ENCODE measurements around the gene CST9L.
"Not testable (repeated sequence)": the region's sequence is repeated elsewhere in the genome, so short reads cannot be mapped to it uniquely, and the experiment has no call there.

The CST9L gene

GRCh38 chr20:23582293-23582692 lies 14.0 kb upstream of the CST9L start:
- no peak for DNase-seq (ENCODE audit: low spot score)
- H4K91ac ChIP-seq (ENCODE audit: low read depth, low read length, poor library complexity): no peak overlapping the region
- H3K18ac ChIP-seq (ENCODE audit: low read length): no peak overlapping the region
- no peak overlapping the region for H2BK5ac ChIP-seq (ENCODE audit: low read length)
- peaks cover 0 to 13% (median 0%) of the 10 kb centered on the region in 3 experiments for H3K27me3 ChIP-seq (ENCODE audit: control insufficient read depth in 3 of 3, insufficient read depth in 3 of 3, low read depth in 1 of 3, low read length in 3 of 3)
- no peak overlapping the region for H4K8ac ChIP-seq (ENCODE audit: low read depth, low read length)
- no peak overlapping the region for H2AFZ ChIP-seq (ENCODE audit: low read length)
- peaks cover 0 to 2% of the 10 kb centered on the region in 2 donors for H3K4me1 ChIP-seq (ENCODE audit: control insufficient read depth in 2 of 2, insufficient read depth in 1 of 2, low read depth in 1 of 2, low read length in 2 of 2)
- H3K9me3 ChIP-seq (replicated peaks in 1 of 2; ENCODE audit: control insufficient read depth in 2 of 2, insufficient read depth in 1 of 2, low read depth in 1 of 2, low read length in 2 of 2): no peaks in the 10 kb centered on the region
- no peaks in the 10 kb centered on the region for H3K79me1 ChIP-seq (ENCODE audit: low read depth, low read length)
- WGBS, 2 donors (ENCODE audit: extremely low coverage in 2 of 2, insufficient read length in 2 of 2, insufficient replicate concordance in 1 of 2): no CpG with 5 or more reads among the region's 1 CpG
- no peak overlapping the region for H2AK5ac ChIP-seq (ENCODE audit: low read depth, low read length)
- H2BK120ac ChIP-seq (ENCODE audit: low read depth, low read length): no peak overlapping the region
- no peak overlapping the region for H3K4me2 ChIP-seq (ENCODE audit: insufficient read depth, low read length, poor library complexity, severe bottlenecking)
- no peak overlapping the region for H3K27ac ChIP-seq (replicated peaks; ENCODE audit: low read length)
- no peak overlapping the region for H3K4ac ChIP-seq (ENCODE audit: low read length)
- no peak overlapping the region for H3K23ac ChIP-seq (ENCODE audit: low read depth, low read length, poor library complexity)
- no peak overlapping the region for H2BK15ac ChIP-seq (ENCODE audit: low read length)
- no peak overlapping the region for H3K4me3 ChIP-seq (ENCODE audit: low read length in 2 of 2)
- H2BK12ac ChIP-seq (ENCODE audit: low read length): no peak overlapping the region
- no peaks in the 10 kb centered on the region for H3K36me3 ChIP-seq (replicated peaks in 1 of 2; ENCODE audit: control insufficient read depth in 2 of 2, insufficient read depth in 2 of 2, low read length in 2 of 2)
- no peak overlapping the region for H3K14ac ChIP-seq (ENCODE audit: low read length)
- no peak overlapping the region for H3K9ac ChIP-seq (ENCODE audit: low read depth, low read length, poor library complexity)

- H3K9ac ChIP-seq (ENCODE audit: low read depth, low read length, poor library complexity); H3K14ac ChIP-seq (ENCODE audit: low read length); H3K4me3 ChIP-seq (ENCODE audit: low read length in 2 of 2); DNase-seq (ENCODE audit: low spot score); H3K36me3 ChIP-seq (replicated peaks in 1 of 2; ENCODE audit: control insufficient read depth in 2 of 2, insufficient read depth in 2 of 2, low read length in 2 of 2); H2BK12ac ChIP-seq (ENCODE audit: low read length); H2BK5ac ChIP-seq (ENCODE audit: low read length); H2BK120ac ChIP-seq (ENCODE audit: low read depth, low read length); H3K18ac ChIP-seq (ENCODE audit: low read length); H3K4ac ChIP-seq (ENCODE audit: low read length); H3K79me1 ChIP-seq (ENCODE audit: low read depth, low read length); H2AK5ac ChIP-seq (ENCODE audit: low read depth, low read length); H3K23ac ChIP-seq (ENCODE audit: low read depth, low read length, poor library complexity); H4K8ac ChIP-seq (ENCODE audit: low read depth, low read length); H3K4me1 ChIP-seq (ENCODE audit: control insufficient read depth in 2 of 2, insufficient read depth in 1 of 2, low read depth in 1 of 2, low read length in 2 of 2); H2AFZ ChIP-seq (ENCODE audit: low read length); H4K91ac ChIP-seq (ENCODE audit: low read depth, low read length, poor library complexity); H3K27ac ChIP-seq (replicated peaks; ENCODE audit: low read length); H3K9me3 ChIP-seq (replicated peaks in 1 of 2; ENCODE audit: control insufficient read depth in 2 of 2, insufficient read depth in 1 of 2, low read depth in 1 of 2, low read length in 2 of 2); H3K4me2 ChIP-seq (ENCODE audit: insufficient read depth, low read length, poor library complexity, severe bottlenecking); H2BK15ac ChIP-seq (ENCODE audit: low read length): not testable (repeated sequence)
- no CpG with 5 or more reads among the region's 9 CpGs for WGBS, 2 donors (ENCODE audit: extremely low coverage in 2 of 2, insufficient read length in 2 of 2, insufficient replicate concordance in 1 of 2)
- H3K27me3 ChIP-seq (ENCODE audit: control insufficient read depth in 3 of 3, insufficient read depth in 3 of 3, low read depth in 1 of 3, low read length in 3 of 3): peaks cover 0 to 13% (median 0%) of the 10 kb centered on the region in 3 experiments
Measured at GRCh38 chr20:23581833-23582232, 13.5 kb upstream of the CST9L start.

- H3K18ac ChIP-seq (ENCODE audit: low read length): no peak overlapping the region
- no peak overlapping the region for H2BK12ac ChIP-seq (ENCODE audit: low read length)
- H4K91ac ChIP-seq (ENCODE audit: low read depth, low read length, poor library complexity): no peak overlapping the region
- H3K9ac ChIP-seq (ENCODE audit: low read depth, low read length, poor library complexity): no peak overlapping the region
- H3K4me2 ChIP-seq (ENCODE audit: insufficient read depth, low read length, poor library complexity, severe bottlenecking): no peak overlapping the region
- H2AFZ ChIP-seq (ENCODE audit: low read length): no peak overlapping the region
- H3K4me3 ChIP-seq (ENCODE audit: low read length in 2 of 2): no peak overlapping the region
- no peaks in the 10 kb centered on the region for H3K4me1 ChIP-seq (ENCODE audit: control insufficient read depth in 2 of 2, insufficient read depth in 1 of 2, low read depth in 1 of 2, low read length in 2 of 2)
- H3K23ac ChIP-seq (ENCODE audit: low read depth, low read length, poor library complexity): no peak overlapping the region
- H3K14ac ChIP-seq (ENCODE audit: low read length): no peak overlapping the region
- no peak overlapping the region for H3K27ac ChIP-seq (replicated peaks; ENCODE audit: low read length)
- no peak overlapping the region for H4K8ac ChIP-seq (ENCODE audit: low read depth, low read length)
- H3K36me3 ChIP-seq (replicated peaks in 1 of 2; ENCODE audit: control insufficient read depth in 2 of 2, insufficient read depth in 2 of 2, low read length in 2 of 2): no peaks in the 10 kb centered on the region
- H3K4ac ChIP-seq (ENCODE audit: low read length): no peak overlapping the region
- H3K27me3 ChIP-seq (ENCODE audit: control insufficient read depth in 3 of 3, insufficient read depth in 3 of 3, low read depth in 1 of 3, low read length in 3 of 3): no peaks in the 10 kb centered on the region
- no peaks in the 10 kb centered on the region for H3K9me3 ChIP-seq (replicated peaks in 1 of 2; ENCODE audit: control insufficient read depth in 2 of 2, insufficient read depth in 1 of 2, low read depth in 1 of 2, low read length in 2 of 2)
- H3K79me1 ChIP-seq (ENCODE audit: low read depth, low read length): no peaks in the 10 kb centered on the region
- no peak overlapping the region for H2BK120ac ChIP-seq (ENCODE audit: low read depth, low read length)
- no peak for DNase-seq (ENCODE audit: low spot score)
- H2BK15ac ChIP-seq (ENCODE audit: low read length): no peak overlapping the region
- no peak overlapping the region for H2BK5ac ChIP-seq (ENCODE audit: low read length)
- no peak overlapping the region for H2AK5ac ChIP-seq (ENCODE audit: low read depth, low read length)
Measured at GRCh38 chr20:23574977-23575376, 6.7 kb upstream of the CST9L start.

- H3K4me3 ChIP-seq (ENCODE audit: low read length in 2 of 2): no peak overlapping the region
- no peaks in the 10 kb centered on the region for H3K79me1 ChIP-seq (ENCODE audit: low read depth, low read length)
- H4K8ac ChIP-seq (ENCODE audit: low read depth, low read length): no peak overlapping the region
- no peak overlapping the region for H3K18ac ChIP-seq (ENCODE audit: low read length)
- no peak overlapping the region for H2BK15ac ChIP-seq (ENCODE audit: low read length)
- peaks cover 0 to 3% (median 0%) of the 10 kb centered on the region in 3 experiments for H3K27me3 ChIP-seq (ENCODE audit: control insufficient read depth in 3 of 3, insufficient read depth in 3 of 3, low read depth in 1 of 3, low read length in 3 of 3)
- DNase-seq (ENCODE audit: low spot score): no peak
- H3K23ac ChIP-seq (ENCODE audit: low read depth, low read length, poor library complexity): no peak overlapping the region
- no peak overlapping the region for H3K9ac ChIP-seq (ENCODE audit: low read depth, low read length, poor library complexity)
- no peaks in the 10 kb centered on the region for H3K9me3 ChIP-seq (replicated peaks in 1 of 2; ENCODE audit: control insufficient read depth in 2 of 2, insufficient read depth in 1 of 2, low read depth in 1 of 2, low read length in 2 of 2)
- no peak overlapping the region for H3K4me2 ChIP-seq (ENCODE audit: insufficient read depth, low read length, poor library complexity, severe bottlenecking)
- H3K14ac ChIP-seq (ENCODE audit: low read length): no peak overlapping the region
- H3K27ac ChIP-seq (replicated peaks; ENCODE audit: low read length): no peak overlapping the region
- no peaks in the 10 kb centered on the region for H3K4me1 ChIP-seq (ENCODE audit: control insufficient read depth in 2 of 2, insufficient read depth in 1 of 2, low read depth in 1 of 2, low read length in 2 of 2)
- H4K91ac ChIP-seq (ENCODE audit: low read depth, low read length, poor library complexity): no peak overlapping the region
- no peak overlapping the region for H2AFZ ChIP-seq (ENCODE audit: low read length)
- H2BK5ac ChIP-seq (ENCODE audit: low read length): no peak overlapping the region
- WGBS, 2 donors (ENCODE audit: extremely low coverage in 2 of 2, insufficient read length in 2 of 2, insufficient replicate concordance in 1 of 2): no CpG with 5 or more reads among the region's 2 CpGs
- no peak overlapping the region for H3K4ac ChIP-seq (ENCODE audit: low read length)
- no peak overlapping the region for H2AK5ac ChIP-seq (ENCODE audit: low read depth, low read length)
- no peaks in the 10 kb centered on the region for H3K36me3 ChIP-seq (replicated peaks in 1 of 2; ENCODE audit: control insufficient read depth in 2 of 2, insufficient read depth in 2 of 2, low read length in 2 of 2)
- no peak overlapping the region for H2BK120ac ChIP-seq (ENCODE audit: low read depth, low read length)
- H2BK12ac ChIP-seq (ENCODE audit: low read length): no peak overlapping the region
Measured at GRCh38 chr20:23570178-23570760, 2.0 kb upstream of the CST9L start.
